ENCODE results near the gene NUP210L.
A peak's percentile ranks its signal among the peaks of the same experiment; 100 is the strongest.

Gene NUP210L

DNA sequence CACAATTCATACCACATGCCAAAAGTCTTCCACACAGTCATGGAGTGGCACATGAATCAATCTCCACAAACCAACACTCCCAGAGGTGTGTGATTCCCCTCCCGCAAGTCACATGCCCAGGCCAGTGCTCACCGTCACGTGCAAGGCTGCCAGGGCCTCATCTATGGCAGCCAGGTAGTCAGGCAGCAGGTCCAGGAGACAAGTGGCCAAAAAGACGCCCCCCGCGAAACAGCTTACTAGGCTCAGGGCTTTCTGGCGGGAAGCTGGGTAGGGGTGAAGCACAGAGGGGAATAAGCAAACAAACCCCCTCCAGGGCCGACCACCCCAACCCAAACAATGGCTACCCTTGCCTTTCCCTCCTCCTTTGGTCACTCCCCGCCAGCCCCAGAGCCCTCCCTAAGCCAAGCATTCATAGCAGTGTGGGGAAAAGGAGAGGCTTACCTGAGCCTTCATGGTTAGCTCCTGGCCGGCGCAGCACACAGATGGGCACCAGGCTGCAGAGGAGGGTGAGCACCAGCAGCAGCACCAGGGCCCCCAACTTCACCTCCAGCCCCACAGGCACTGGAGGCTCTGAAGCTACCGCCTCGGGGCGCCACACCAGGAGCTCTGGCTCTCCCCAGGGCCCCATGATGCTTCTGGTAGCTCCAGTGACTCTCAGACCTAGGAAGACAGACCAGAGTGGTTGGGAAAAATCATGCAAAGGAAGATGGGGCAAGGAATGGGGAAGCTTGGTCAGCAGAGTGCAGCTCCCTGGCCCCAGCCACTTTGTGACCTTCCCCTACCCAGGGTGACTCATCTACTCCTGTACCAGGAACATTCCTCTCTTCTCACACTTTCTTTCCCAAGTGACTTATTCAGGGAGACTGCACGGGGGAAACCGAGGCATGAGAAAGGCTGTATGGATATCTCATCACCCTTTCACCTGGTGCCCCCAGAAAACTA is 192.5 kb downstream of the NUP210L start:
- peak; percentile 72 for DNase-seq

DNA sequence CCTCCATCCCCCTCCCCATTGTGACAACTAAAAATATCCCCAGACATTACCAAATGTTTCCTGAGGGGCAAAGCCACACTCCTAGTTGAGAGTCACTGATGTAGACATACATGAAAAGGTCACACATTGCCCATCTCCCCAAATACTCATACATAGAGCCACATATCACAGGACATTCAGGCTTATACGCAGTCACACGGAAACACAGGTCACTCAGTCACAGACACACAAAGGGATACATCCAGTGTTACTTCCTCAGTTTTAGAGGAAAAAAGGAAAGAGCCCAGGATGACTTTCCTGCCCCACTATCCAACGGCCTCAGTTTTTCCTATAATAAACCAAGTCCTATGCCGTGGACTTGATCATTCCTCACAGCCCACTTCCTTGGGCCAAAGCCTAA is 193.5 kb downstream of the NUP210L start:
- no peak for DNase-seq

DNA sequence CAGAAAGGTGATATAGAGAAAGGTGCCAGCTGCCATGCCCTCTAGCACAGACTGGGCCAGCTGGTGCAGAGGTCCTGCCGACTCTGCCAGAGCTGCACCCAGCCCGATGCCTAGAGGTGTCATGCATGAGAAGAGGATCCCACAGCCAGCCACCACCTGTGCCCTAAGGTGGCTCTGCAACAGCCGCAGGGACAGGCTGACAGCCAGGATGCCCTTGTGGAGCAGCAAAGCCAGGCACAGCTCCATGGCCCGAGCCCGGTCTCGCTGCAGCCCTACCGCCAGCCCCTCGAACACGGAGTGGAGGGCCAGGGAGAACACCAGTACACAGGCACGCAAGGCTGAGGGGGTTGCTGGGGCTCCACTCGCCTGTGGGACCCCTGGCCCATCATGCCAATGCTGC is 194.7 kb downstream of the NUP210L start:
- DNase-seq, result no peak

DNA sequence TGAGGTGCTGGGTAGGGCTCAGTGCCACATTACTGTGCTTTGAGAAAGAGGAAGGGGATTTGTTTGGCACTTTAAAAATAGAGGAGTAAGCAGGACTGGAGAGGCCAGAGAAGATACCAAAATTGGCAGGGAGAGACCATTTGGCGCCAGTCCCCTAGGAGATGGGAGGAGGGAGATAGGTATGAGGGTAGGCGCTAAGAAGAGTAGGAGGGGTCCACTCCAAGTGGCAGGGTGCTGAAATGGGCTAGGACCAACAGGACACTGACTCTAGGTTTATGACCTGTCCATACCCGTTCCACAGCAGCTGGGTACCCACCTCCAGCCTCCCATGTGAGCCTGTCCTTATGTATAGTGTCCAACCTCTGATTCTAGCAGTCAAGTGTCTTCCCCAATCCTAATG is 195.4 kb downstream of the NUP210L start:
- no peak for DNase-seq

DNA sequence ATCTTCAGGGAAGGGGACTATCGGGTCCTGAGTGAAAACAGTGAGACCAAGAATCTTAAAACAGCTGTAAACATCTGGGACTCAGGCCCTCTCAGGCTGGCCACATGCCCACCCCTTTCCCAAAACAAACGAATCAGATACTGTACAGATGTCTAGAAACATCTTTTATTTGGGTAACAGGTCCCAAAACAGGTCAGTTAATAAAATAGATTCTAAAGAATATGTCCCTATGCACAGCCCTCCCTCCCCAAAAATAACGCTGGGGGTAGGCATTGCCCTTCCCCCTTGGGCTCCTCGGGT is 196.0 kb downstream of the NUP210L start:
- no peak for DNase-seq

DNA sequence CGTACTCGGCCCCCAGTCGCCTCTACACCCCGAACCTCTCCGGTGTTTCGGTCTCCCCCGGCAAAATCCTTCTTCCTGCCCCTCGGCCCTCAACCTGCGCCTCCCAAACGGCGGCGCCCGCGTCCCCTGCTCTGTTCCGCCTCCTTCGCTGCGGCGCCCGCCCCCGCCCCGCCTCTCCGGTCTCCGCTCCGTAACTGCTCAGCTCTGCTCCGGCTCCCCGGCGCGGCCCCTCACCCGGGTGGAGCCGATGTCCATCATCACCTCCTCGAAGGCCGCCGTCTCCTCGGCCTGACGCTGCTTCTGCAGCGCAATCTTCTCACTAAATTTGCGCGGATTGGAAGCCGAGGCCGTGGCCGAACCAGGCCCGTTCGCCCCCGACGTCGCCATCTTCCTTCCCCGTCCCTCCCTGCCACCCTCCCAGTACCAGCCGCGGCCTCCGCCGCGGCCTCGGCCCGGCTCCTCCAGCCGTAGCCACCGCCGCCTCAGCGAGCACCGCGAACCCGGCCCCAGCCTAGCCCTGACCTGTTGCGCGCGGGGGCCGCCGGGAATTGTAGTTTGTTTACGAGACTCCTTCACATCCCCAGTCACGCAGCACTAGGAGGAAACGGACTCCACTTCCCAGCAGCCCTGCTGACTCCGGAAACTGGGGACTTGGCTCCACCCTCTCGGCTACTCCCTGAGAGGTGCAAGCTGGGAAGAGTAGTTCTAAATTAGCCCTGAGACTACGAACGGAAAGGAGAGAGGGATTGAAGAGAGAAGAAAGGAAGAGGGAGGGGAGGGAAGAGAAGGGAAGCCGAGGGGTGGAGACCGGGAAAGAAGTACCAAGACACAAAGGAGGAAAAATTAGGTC is 196.5 kb downstream of the NUP210L start, which contains the start of gene CRTC2:
Gene CRTC2 (minus strand): TSS at position 502 of the 850 bp plus-strand sequence. CDS start 115 bp downstream, at position 387.
- peak; percentile 97 for DNase-seq

DNA sequence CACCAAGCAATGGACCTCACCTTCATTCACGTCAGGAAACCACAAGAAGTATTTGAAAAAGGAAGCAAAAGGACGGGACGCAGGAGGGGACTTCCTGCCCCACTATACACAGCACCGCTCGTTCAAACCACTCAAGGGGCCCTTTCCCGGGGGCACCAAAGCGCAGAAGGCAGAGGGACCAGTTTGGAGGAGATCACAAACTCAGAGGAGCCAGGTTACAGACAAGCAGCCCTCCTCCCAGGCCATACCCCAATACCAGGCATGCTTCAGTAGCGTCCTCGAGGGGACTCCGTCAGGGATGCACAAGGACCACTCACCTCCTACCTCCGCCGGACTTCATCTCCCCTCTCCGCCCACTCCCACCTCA is 197.1 kb downstream of the NUP210L start:
- no peak for DNase-seq

DNA sequence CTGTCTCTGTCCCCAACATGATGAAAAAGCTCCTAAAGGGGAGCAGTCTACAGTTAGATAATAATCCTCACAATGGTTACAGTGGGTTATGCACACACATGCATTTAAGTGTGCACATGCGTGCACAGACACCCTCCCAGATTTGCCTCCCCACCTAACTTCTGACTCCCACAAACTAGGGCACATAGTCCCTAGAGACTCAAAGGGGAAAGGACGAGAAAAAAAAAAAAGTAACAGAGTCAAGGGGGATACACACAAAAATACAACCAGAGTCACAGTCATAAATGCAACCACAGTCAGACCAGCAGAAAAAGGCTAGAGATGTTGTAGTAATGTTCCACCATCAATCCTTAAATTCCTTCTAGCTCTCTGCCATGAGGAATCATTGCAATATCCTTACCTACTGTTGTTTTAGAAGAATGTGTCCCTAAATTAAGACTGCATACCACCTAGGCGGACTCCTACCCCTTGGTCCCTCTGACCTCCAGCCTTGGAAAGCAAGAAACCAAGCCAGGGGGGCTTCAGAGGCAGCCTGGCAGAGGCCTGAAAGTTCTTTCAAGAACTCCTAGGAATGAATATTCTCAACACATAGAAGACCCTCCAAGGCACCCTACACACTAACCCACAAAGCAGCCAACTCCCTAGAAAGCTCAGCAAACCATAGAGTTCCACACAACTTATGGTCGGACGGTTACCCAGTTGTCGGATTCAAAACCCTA is 197.7 kb downstream of the NUP210L start:
- no peak for DNase-seq

DNA sequence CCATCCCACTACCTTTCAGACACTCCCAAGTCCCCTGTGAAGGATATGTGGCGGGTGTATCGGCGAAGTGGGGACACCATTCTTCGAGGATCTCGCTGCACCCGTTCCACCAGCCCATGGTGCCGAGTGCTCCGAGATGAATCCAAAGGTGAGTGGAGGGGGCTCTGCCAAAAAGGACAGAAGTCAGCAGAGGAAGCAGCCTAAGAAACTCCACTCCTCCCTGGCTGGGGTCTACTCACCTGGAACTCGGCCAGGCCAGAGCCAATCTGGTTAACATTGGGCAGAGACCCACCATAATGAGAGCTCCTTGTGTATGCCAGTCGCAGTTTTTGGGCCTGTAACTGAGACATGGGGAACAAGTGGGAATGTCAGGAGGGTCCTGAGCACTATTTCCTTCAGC is 200.0 kb downstream of the NUP210L start:
- no peak for DNase-seq

DNA sequence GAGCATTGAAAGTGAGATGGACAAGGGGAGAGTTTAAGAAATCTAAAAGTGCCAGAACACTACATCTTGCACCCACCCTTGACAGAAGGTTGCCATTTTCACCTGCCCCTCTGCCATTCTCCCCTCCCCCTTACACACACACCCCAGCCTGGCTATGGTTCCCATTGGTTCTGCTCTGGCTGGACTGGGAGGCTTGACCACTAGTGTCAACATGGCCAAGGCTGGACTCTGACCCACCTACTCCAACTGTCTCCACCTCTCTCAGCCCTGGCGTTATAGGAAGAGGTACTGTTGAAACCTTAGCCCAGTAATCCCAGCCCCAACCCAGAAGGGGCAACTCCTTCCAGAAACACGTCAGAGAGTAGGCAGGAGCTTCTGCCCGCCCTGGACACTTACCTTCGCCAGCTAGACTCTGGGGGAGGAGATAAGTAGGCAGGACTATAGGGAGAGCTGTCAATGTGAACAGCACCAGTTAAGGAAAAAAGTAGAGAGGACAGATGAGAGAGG is 201.0 kb downstream of the NUP210L start:
- no peak for DNase-seq

DNA sequence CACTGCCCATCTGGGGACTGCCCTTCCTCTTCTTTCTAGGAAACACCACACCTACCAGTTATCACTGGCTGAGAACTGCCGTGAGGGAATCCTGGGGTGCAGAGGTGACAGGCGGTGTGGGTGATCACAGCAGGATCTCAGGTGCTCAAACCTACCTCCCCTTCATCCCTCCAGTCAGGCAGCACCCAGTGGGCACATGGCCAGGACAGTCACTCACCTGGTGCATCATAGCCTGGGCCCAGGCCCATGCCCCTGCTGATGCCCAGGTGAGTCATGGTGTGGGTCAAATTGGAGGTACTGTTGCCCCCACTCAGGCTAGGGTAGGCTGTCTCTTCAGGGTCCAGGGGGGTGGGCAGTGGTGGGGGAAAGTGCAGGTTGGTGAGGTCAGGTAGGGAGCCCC is 203.1 kb downstream of the NUP210L start:
- no peak for DNase-seq

DNA sequence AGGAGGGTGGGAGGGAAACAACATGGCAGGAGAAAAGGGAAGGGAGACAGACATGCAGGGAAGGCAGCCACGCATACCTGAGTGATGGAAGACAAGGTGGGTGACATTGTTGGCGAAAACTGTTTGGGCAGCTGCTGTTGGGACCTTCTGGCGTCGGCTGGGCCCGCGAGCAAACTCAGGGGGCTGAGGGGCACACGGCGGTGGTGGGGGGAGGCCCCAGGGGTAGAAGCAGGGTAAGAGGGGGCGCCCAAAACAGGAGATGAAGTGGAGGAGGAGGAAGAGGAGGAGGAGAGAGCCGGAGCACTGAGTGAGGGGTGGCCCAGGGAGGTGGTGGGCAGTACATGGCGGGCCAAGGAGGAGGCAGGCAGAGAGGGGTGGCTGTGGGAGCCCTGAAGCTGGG is 203.7 kb downstream of the NUP210L start:
- no peak for DNase-seq

DNA sequence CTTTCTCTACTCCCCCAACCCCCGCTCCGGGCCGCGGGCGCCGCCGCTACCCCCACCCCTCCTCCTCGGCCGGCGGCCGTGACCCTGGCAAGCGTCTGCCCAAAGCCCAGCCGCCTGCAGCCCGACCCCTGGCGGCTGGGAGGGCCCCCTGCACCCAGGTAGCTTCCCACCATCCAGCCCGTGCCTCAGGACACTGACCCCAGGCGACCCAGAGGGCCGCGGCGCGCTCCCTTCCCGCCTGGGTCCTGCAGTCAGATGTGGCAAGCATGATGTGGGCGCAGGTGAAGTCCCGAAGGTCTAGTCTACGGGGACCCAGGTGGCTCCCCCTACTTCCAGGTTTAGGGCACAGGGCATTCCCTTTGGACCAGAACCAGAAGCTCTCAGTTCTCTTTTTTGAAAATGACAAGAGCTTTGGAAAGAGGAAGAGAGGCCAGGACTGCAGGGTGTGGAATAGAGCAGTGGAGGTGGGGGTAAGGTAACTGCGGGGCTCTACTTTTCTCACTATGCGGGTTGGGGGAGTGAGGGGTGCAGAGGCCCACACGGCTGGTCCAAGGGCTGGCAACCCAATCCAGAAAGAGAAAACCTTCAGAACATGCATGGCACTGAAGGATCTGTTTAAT is 208.1 kb downstream of the NUP210L start, which contains the start of gene DENND4B:
Gene DENND4B (minus strand): TSS at position 97 of the 620 bp plus-strand sequence. CDS start 2,344 bp downstream, outside the sequence.
- peak; percentile 57 for DNase-seq

DNA sequence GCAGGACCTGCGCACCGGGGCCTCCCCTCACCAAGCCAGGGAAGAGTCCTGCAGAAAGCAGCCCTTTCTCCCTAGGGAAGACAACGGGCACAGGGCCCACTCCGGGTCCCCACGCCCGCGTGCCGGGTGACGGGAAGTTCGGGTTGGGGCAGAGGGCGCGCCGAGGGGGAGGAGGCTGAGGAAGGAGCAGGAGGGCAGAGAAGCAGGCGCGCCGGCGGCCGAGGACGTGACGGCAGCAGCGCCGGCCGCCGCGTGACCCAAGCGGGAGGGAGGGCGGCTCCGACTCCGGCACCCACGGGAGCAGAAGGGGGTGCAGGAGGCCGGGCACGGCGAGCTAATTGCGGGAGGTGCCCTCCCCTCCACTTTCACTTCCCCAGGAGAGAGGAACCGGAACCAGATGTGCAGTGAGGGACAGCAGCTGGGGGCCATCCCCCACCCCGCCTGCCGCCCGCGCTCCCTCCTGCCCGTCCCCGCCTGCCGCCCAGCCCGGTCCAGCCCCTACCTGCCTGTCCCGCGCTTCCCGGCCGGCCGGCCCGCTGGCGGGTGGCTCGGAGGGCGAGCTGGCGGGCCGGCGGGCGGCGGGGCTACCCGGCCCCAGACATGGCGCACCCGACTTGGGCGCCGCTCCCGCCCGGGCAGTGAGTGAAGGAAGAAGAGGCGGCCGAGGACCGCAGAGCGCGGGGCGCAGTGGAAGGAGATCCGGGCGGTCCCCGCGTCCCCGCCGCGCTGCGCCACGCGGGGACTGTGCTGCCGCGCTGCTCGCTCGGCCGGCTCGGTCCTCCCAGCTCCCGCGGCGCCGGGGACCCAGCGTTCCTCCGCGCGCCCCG is 208.9 kb downstream of the NUP210L start:
- no peak for DNase-seq

DNA sequence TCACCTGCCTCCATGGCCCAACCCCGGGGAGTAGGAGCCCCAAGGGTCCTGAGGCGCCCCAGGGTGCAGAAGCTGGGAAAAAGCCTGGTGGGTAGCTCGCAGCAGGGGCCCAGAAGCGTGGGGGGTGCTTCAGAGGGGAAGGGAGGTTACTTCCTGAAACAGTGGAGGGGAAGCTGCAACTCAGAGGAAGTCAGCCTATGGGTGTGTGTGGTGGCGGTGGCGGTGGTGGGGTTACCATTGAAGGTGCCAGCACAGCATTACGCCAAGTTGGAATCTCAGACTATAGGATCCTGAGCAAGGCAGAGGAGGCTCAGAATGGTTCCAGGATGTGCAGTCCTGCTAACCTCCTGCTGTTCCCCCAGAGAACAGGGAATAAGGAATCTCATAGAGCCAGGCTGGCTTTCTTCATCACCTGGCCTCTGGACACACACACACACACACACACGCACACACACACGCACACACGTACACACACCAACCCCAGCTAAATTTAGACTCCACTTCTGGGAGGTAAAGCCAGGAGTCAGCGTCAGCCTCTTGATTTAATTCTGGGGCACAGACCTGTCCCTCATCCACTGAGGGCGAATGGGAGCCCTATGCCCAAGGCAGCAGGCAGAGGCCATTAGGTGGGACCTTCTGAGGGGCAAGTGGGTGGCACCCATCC is 209.6 kb downstream of the NUP210L start:
- DNase-seq, result no peak

DNA sequence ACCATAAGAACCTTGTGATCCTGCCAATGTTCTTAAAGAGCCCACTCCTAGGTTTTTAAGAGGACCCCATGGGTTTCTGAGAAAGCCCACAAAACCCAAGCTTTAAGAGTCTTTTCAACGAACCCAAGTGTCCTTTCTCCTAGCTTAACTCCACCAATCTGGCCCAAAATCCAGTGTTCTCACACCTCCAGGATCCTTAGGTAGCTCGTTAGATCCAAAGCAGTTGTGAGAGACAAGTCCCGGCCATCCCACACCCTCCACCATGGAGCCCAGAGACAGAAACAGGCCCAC is 210.1 kb downstream of the NUP210L start:
- no peak for DNase-seq

DNA sequence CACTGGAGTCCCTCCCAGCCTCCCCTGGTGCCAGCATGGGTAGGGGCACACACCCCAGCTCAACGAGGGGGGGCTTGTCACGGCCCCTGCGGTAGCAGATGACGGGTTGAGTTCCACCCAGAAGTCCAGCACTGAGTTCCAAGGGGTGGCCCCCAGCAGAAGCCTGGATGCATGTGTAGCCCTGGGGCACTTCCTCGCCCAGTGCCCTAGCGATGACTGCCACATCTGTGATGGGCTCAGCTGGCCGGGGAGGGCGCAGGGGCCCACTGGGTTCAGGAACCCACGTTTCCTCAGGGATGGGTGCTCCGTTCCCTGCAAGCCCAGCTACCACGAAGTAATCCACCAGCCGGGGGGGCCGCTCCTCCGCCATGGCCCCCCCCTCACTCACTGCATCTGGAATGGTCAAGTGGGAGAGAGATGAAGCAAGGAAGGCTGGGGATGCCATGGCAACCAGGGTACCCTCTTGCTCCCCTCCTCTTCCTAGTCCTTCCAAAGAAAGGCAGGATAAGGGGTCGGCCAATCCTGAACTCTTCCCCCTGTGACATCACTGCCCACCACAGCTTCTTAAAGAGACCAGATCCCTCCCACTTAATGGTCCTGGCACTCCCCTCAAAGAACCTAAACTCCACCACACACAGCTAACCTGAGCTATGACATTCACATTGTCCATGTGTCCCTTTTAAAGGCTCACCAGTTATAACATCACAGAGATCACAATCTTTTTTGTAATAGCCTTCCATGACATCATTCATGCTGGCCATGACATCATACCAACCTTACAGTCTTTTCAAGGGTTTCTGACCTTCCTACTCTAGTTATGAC is 210.7 kb downstream of the NUP210L start:
- DNase-seq, result no peak

DNA sequence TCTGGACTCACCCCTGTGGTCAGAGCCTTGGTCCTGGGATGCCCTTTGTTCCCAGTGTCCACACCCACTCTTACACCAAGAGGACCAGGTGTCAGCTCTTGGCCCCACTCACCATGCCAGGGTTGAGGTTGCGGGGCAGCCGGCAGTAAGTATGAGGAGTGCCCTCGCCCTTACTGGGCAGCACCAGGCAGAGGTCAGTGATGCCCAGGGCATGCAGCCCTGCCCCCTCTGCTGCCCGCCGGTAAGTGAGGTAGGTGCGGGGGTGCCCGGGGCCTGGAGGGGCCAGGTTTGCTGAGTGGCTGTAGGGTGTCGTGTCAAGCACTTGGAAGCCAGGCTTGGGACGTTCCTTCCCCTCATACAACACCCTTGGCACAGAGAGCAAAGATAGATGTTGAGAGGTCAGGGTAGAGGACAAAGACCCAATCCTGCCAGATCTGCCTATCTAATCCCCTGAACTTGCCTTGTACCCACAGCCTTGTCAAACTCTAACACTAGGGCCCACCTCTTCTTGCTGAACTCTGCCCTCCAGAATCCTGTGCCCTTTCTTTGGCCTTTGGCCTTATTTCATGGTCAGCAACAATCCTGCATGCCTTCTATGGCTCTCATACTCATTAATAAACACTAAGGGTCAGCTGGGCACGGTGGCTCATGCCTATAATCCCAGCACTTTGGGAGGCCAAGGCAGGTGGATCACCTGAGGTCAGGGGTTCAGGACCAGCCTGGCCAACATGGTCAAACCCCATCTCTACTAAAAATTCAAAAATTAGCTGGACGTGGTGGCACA is 211.9 kb downstream of the NUP210L start:
- DNase-seq, result no peak
